OCI-LY7 (cell line): ENCODE measurements around the gene TMX1. TPM values are rescaled to one million over a fixed set of nuclear protein-coding genes. Genes with fewer than 3 reads are reported as not detected.

ENCODE experiments used
- BruUV-seq: library from RNA; stranded (reverse); fragments of 400-500 nt; replicated peaks from 2 replicates; lab custom pipeline; 2021; lab: Mats Ljungman, UMichigan
- CTCF ChIA-PET: fragments of 300-600 bp; sonication (Branson Sonifier 250); formaldehyde crosslinking; loops from one replicate; lab custom pipeline; 2022; ENCODE audit warnings: antibody characterized with exemption; ENCODE audit not compliant: unreplicated experiment; lab: Charles Lee
- POLR2A ChIA-PET: fragments of 300-600 bp; sonication (Branson Sonifier 250); formaldehyde crosslinking; loops from one replicate; lab custom pipeline; 2022; ENCODE audit warnings: antibody characterized with exemption; lab: Charles Lee
- DNase-seq: peaks from one replicate; pipeline ENCODE4 v3.0.0-alpha.2; 2015; ENCODE audit warnings: low spot score
- H2AFZ ChIP-seq: fragments of 200-600 bp; sonication (generic), shearing (Covaris generic); 2 replicates; pipeline ENCODE4 v1.6.1; 2014; ENCODE audit warnings: mild to moderate bottlenecking, antibody characterized with exemption, low read length, moderate library complexity
- H3K27ac ChIP-seq: fragments of 200-600 bp; sonication (generic); 2 replicates; pipeline ENCODE4 v1.5.1; 2014; ENCODE audit warnings: mixed run types, low read depth, mild to moderate bottlenecking, moderate library complexity, low read length, inconsistent platforms; ENCODE audit not compliant: poor library complexity, severe bottlenecking
- H3K36me3 ChIP-seq: fragments of 200-600 bp; sonication (generic); 2 replicates; pipeline ENCODE4 v1.6.1; 2014; ENCODE audit warnings: mild to moderate bottlenecking, antibody characterized with exemption, low read length, moderate library complexity, mixed read lengths; ENCODE audit not compliant: insufficient read depth
- H3K4me1 ChIP-seq: fragments of 200-600 bp; sonication (generic); 2 replicates; pipeline ENCODE4 v1.5.1; 2014; ENCODE audit warnings: mild to moderate bottlenecking, low read length; ENCODE audit not compliant: insufficient read depth, poor library complexity, severe bottlenecking
- H3K4me2 ChIP-seq: fragments of 200-600 bp; sonication (generic); 2 replicates; pipeline ENCODE4 v1.6.1; 2014; ENCODE audit warnings: mild to moderate bottlenecking, low read length
- H3K4me3 ChIP-seq: fragments of 200-600 bp; sonication (generic); 2 replicates; pipeline ENCODE4 v1.5.1; 2014; ENCODE audit warnings: mild to moderate bottlenecking, low read depth, low read length; ENCODE audit not compliant: poor library complexity, severe bottlenecking
- H3K79me2 ChIP-seq: fragments of 200-600 bp; sonication (generic); 2 replicates; pipeline ENCODE4 v1.6.1; 2016; ENCODE audit warnings: low read depth, mild to moderate bottlenecking, low read length, moderate library complexity, mixed read lengths; ENCODE audit not compliant: insufficient read depth
- H3K9me2 ChIP-seq: fragments of 200-600 bp; sonication (generic); 2 replicates; pipeline ENCODE4 v1.6.1; 2016; ENCODE audit warnings: mild to moderate bottlenecking, low read length, mixed read lengths; ENCODE audit not compliant: insufficient read depth
- H3K9me3 ChIP-seq: fragments of 200-600 bp; sonication (generic); 2 replicates; pipeline ENCODE4 v1.6.1; 2014; ENCODE audit warnings: mild to moderate bottlenecking, mixed run types, low read length, mixed read lengths
- H4K20me1 ChIP-seq: fragments of 200-600 bp; sonication (generic); 2 replicates; pipeline ENCODE4 v1.6.1; 2014; ENCODE audit warnings: mild to moderate bottlenecking, antibody characterized with exemption, low read length, moderate library complexity, mixed read lengths; ENCODE audit not compliant: insufficient read depth
- EZH2phosphoT487 ChIP-seq: fragments of 200-600 bp; sonication (generic); IDR thresholded peaks from 2 replicates; pipeline ENCODE4 v1.6.1; 2018; ENCODE audit warnings: low read depth, borderline replicate concordance, mild to moderate bottlenecking, mixed run types, antibody characterized with exemption, low read length, moderate library complexity, mixed read lengths
- intact Hi-C: fragments of 100-400 bp; cut with micrococcal nuclease; formaldehyde crosslinking; loops from one replicate; pipeline ENCODE4 v1.10.0; 2022; ENCODE audit not compliant: unreplicated experiment
- total RNA-seq, 2 experiments: library from RNA; depleted of rRNA in 1 of 2; stranded (reverse); fragments of >200 nt in 1 of 2; shearing (Covaris generic) in 1 of 2; gene quantifications; 2 replicates each; pipeline ENCODE4 v1.2.3, GENCODE V29; 2014 to 2022
- TF ChIP-seq, protein P1 (sequence below): fragments of 200-600 bp; sonication (generic); conservative IDR thresholded peaks from 2 replicates; pipeline ENCODE4 v1.5.1; 2014; ENCODE audit warnings: mild to moderate bottlenecking, antibody characterized with exemption, low read length, moderate library complexity, mixed read lengths

TMX1 gene
- total RNA-seq, 2 experiments from 2014 or later = 34.3 to 59.0 TPM

DNA sequence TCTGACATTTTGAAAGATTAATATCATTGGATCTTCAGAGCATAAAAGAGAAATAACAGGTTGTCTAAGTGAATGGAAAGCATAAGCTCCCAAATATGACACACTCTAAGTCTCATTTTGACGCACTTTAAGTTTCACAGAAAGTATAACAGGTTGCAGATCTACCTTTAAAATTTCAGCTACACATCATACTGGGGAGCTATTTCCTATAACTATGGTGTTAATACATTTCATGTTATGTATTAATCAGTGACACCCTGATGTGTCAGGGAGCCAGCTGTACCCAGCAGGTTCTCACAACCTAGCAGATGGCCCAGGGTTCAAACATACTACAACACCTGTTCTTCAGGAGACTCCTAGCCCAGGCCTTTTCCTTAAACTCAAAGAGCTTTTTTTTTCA, 31.1 kb upstream of the TMX1 start:
- Histone ChIP-seq H4K20me1 (no peaks in the 10 kb centered on the region), H3K79me2 (no peaks in the 10 kb centered on the region), H3K4me1 (no peaks in the 10 kb centered on the region), H3K4me2 (no peak overlapping the region), H2AFZ (no peak overlapping the region), H3K9me2 (no peaks in the 10 kb centered on the region), H3K27ac (no peak overlapping the region), H3K4me3 (no peak overlapping the region), H3K36me3 (no peaks in the 10 kb centered on the region), H3K9me3 (no peaks in the 10 kb centered on the region)
- intact Hi-C loops = no loop called here
- TF ChIP-seq EZH2phosphoT487 = no peak
- TF ChIP-seq, protein P1, sequence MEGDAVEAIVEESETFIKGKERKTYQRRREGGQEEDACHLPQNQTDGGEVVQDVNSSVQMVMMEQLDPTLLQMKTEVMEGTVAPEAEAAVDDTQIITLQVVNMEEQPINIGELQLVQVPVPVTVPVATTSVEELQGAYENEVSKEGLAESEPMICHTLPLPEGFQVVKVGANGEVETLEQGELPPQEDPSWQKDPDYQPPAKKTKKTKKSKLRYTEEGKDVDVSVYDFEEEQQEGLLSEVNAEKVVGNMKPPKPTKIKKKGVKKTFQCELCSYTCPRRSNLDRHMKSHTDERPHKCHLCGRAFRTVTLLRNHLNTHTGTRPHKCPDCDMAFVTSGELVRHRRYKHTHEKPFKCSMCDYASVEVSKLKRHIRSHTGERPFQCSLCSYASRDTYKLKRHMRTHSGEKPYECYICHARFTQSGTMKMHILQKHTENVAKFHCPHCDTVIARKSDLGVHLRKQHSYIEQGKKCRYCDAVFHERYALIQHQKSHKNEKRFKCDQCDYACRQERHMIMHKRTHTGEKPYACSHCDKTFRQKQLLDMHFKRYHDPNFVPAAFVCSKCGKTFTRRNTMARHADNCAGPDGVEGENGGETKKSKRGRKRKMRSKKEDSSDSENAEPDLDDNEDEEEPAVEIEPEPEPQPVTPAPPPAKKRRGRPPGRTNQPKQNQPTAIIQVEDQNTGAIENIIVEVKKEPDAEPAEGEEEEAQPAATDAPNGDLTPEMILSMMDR = no peak
- POLR2A ChIA-PET = interaction anchor here (1.6 kb wide), 1 partner anchor 10 kb away, joined by 8 read pairs; no protein-coding TSS in a partner anchor
- DNase-seq = no peak
- CTCF ChIA-PET = no interaction called here
- BruUV-seq = no TSS peak

DNA sequence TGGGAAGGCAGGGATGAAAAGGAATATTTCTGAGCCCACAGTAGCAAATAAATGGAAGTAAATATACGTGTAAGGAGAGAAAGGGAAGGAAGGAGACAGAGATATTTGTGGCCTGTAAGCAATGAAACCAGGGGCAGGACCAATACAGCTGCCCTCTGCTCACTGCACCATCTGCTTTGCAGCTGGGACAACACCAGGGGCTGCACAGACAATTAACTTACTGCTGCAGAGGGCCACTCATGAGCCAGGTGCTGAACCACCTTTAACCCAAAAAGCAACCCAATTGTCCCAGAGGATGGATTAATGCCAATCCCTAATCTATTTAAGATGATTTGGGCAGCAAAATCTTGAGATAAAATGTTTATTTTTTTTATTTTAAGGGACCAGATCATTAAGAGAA, 30.6 kb upstream of the TMX1 start:
- no TSS peak for BruUV-seq
- Histone ChIP-seq H3K9me2 (no peaks in the 10 kb centered on the region), H3K27ac (no peak overlapping the region), H4K20me1 (no peaks in the 10 kb centered on the region), H3K79me2 (no peaks in the 10 kb centered on the region), H2AFZ (no peak overlapping the region), H3K36me3 (no peaks in the 10 kb centered on the region), H3K4me2 (no peak overlapping the region), H3K4me1 (no peaks in the 10 kb centered on the region), H3K4me3 (no peak overlapping the region), H3K9me3 (no peaks in the 10 kb centered on the region)
- TF ChIP-seq, protein P1 = no peak
- TF ChIP-seq EZH2phosphoT487 = no peak
- intact Hi-C loops = no loop called here
- POLR2A ChIA-PET = interaction anchor here (1.6 kb wide), 1 partner anchor 9 kb away, joined by 8 read pairs; no protein-coding TSS in a partner anchor
- CTCF ChIA-PET = no interaction called here
- DNase-seq = no peak

DNA sequence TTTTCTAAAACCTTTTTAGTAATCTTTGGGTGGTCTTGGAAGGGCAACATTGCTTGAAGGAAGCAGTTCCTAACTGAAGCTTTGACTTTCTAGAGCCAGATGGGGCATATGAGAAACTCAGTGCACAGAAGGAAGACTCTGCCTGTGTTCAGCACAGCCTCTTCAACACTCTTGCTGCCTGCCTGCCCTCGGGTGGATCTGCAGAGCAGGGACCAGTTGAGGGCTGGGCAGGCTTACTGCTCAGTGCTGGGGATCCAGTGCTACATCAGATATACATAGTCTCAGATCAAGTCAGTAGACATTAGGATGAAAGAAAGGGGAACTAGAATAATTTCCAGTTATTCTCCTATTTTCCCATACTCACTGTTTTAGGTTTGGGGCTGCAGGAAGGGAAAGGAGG, 29.5 kb upstream of the TMX1 start:
- no TSS peak for BruUV-seq
- no peaks in the 10 kb centered on the region for H3K4me1 ChIP-seq
- TF ChIP-seq EZH2phosphoT487 = no peak
- TF ChIP-seq, protein P1 = no peak
- H3K36me3 ChIP-seq = no peaks in the 10 kb centered on the region
- H3K9me2 ChIP-seq = no peaks in the 10 kb centered on the region
- H3K27ac ChIP-seq = no peak overlapping the region
- no peak overlapping the region for H2AFZ ChIP-seq
- no peak for DNase-seq
- no peaks in the 10 kb centered on the region for H4K20me1 ChIP-seq
- ChIA-PET CTCF (no interaction called here), POLR2A (interaction anchor here (0.6 kb wide), 1 partner anchor 994 kb away, joined by 5 read pairs; no protein-coding TSS in a partner anchor)
- H3K9me3 ChIP-seq = no peaks in the 10 kb centered on the region
- intact Hi-C loops = loop anchor here (10.0 kb wide), 1 partner anchor 606 kb away; no protein-coding TSS in a partner anchor
- H3K4me3 ChIP-seq = no peak overlapping the region
- no peaks in the 10 kb centered on the region for H3K79me2 ChIP-seq
- no peak overlapping the region for H3K4me2 ChIP-seq
